ENCODE results near the gene RSPRY1.

Gene RSPRY1

DNA sequence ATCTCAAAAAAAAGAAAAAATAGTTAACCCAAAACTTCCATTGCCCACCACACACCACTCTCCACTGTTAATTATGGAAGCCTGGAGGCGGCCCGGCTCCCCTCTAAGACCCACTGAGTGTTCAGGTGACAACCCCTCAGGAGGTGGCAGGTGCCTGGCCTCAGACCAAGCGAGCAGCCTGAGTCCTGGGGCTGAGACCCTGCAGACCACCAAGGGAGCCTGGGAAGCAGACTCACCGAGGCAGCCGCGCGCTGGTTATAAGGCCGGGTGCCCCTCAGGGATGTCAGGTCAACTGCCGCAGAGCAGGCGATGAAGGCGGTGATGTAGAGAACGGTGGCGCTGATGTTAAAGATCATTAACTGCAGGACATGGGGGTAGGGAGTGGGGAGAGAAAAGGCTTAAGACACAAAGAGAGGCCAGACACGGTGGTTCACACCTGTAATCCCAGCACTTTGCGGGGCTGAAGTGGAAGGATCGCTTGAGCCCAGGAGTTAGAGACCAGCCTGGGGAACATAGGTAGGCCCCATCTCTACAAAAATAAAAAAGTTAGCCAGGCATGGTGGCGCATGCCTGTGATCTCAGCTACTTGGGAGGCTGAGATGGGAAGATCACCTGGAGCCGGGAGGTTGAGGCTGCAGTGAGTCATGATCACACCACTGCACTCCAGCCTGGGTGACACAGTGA lies 72.2 kb downstream of the RSPRY1 start:
- Histone ChIP-seq H3K4me3 (replicated peaks; ENCODE audit: low read depth, low read length) (no peak overlapping the region), H3K36me3 (ENCODE audit: control insufficient read depth, insufficient read depth, low read length) (peaks cover 3% of the 10 kb centered on the region), H3K27me3 (replicated peaks; ENCODE audit: control insufficient read depth, insufficient read depth, low read length) (no peaks in the 10 kb centered on the region)
- TF ChIP-seq CTCF (IDR thresholded peaks at IDR 0.05; ENCODE audit: insufficient read depth, low read length, poor library complexity, severe bottlenecking): no peak
- no peak for DNase-seq (ENCODE audit: extremely low read depth, insufficient read length)

- TF ChIP-seq CTCF (IDR thresholded peaks at IDR 0.05; ENCODE audit: insufficient read depth, low read length, poor library complexity, severe bottlenecking): no peak
- Histone ChIP-seq H3K36me3 (ENCODE audit: control insufficient read depth, insufficient read depth, low read length) (peaks cover 3% of the 10 kb centered on the region), H3K27me3 (replicated peaks; ENCODE audit: control insufficient read depth, insufficient read depth, low read length) (no peaks in the 10 kb centered on the region), H3K4me3 (replicated peaks; ENCODE audit: low read depth, low read length) (no peak overlapping the region)
- no peak for DNase-seq (ENCODE audit: extremely low read depth, insufficient read length)
These were observed 72.9 kb downstream of the RSPRY1 start for GRCh38 chr16:57258910-57259475.

DNA sequence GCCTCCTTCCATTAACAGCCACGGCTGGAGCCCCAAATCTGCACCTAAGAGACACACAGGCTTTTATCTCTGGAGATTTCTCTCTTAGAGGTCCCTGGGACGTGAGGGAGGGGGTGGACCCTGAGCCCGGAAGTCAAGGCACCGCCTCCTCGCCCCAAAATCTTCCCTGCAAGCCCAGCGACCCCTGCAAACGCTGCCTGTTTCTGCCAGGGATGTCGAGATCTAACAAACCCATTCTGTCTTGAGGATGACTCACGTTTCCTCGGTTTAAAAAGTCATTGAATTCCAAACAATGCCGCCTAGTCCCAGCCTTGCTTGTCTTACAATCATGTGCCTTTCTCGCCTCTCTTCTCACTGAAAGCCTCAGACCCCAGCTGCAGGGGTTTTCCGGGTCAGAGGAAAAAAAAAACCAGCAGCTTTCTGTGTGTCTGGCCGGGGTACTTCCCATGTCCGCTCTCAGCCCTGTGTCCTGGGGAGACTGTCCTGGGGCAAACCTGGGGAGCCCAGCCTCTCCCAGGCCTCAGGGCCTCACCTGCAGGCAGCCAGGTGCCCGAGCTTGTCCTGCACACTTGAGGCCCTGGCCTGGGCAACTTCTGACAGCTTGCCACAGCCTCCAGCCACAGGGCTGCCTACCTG lies 74.3 kb downstream of the RSPRY1 start:
- DNase-seq (ENCODE audit: extremely low read depth, insufficient read length): peak; percentile 67
- TF ChIP-seq CTCF (IDR thresholded peaks at IDR 0.05; ENCODE audit: insufficient read depth, low read length, poor library complexity, severe bottlenecking): no peak

GRCh38 chr16:57261806-57262205 lies 75.7 kb downstream of the RSPRY1 start:
- no peak for DNase-seq (ENCODE audit: extremely low read depth, insufficient read length)
- no peak for TF ChIP-seq CTCF (IDR thresholded peaks at IDR 0.05; ENCODE audit: insufficient read depth, low read length, poor library complexity, severe bottlenecking)
- no peak overlapping the region for H3K4me3 ChIP-seq (replicated peaks; ENCODE audit: low read depth, low read length)
- no peaks in the 10 kb centered on the region for H3K27me3 ChIP-seq (replicated peaks; ENCODE audit: control insufficient read depth, insufficient read depth, low read length)
- no peaks in the 10 kb centered on the region; the same call in 1 of the 2 replicates for H3K36me3 ChIP-seq (ENCODE audit: control insufficient read depth, insufficient read depth, low read length)

More for the DNA sequence above, 74.3 kb downstream of the RSPRY1 start:
- no peaks in the 10 kb centered on the region for H3K27me3 ChIP-seq (replicated peaks; ENCODE audit: control insufficient read depth, insufficient read depth, low read length)
- H3K36me3 ChIP-seq (ENCODE audit: control insufficient read depth, insufficient read depth, low read length): no peaks in the 10 kb centered on the region; the same call in 1 of the 2 replicates
- peak overlapping the region; percentile 44 for H3K4me3 ChIP-seq (replicated peaks; ENCODE audit: low read depth, low read length)

- Histone ChIP-seq H3K4me3 (replicated peaks; ENCODE audit: low read depth, low read length) (no peak overlapping the region), H3K36me3 (ENCODE audit: control insufficient read depth, insufficient read depth, low read length) (no peaks in the 10 kb centered on the region), H3K27me3 (replicated peaks; ENCODE audit: control insufficient read depth, insufficient read depth, low read length) (no peaks in the 10 kb centered on the region)
- no peak for TF ChIP-seq CTCF (IDR thresholded peaks at IDR 0.05; ENCODE audit: insufficient read depth, low read length, poor library complexity, severe bottlenecking)
- DNase-seq (ENCODE audit: extremely low read depth, insufficient read length): no peak
These were observed 76.9 kb downstream of the RSPRY1 start for GRCh38 chr16:57262841-57263540.

Measured in GM06990 (cell line).